HCT116 (cell line): ENCODE data around the gene ACO2. TPM values are rescaled to one million over a fixed set of nuclear protein-coding genes. Genes with fewer than 3 reads are reported as not detected.

Experiments
- ATAC-seq: fragments of 200-7000 bp; cut with Tn5 transposase; 2 replicates; pipeline ENCODE4 v1.9.1; 2020; ENCODE audit warnings: mild to moderate bottlenecking, moderate library complexity
- BruUV-seq: library from RNA; stranded (reverse); fragments of 400-500 nt; replicated peaks from 2 replicates; lab custom pipeline; 2021; lab: Mats Ljungman, UMichigan
- CTCF ChIA-PET: fragments of 300-600 bp; sonication (Branson Sonifier 250); formaldehyde crosslinking; loops from one replicate; lab custom pipeline; 2021; ENCODE audit warnings: antibody characterized with exemption; lab: Charles Lee
- POLR2A ChIA-PET: fragments of 300-600, 350-600 bp; sonication (Branson Sonifier 250); formaldehyde crosslinking; loops from one replicate; lab custom pipeline; 2021; ENCODE audit warnings: antibody characterized with exemption; lab: Charles Lee
- RAD21 ChIA-PET, 2 experiments: fragments of 300-600 bp; sonication (Branson Sonifier 250); formaldehyde crosslinking; loops; one replicate each; lab custom pipeline; 2023; ENCODE audit warnings: low total read pairs in 2 of 2; ENCODE audit not compliant: uncharacterized antibody in 2 of 2, unreplicated experiment in 2 of 2, low non-redundant PET in 1 of 2; lab: Charles Lee
- DNase-seq: peaks from one replicate; pipeline ENCODE4 v3.0.0-alpha.2; 2010; ENCODE audit warnings: low read depth, low spot score
- H2AFZ ChIP-seq: fragments of 200-600 bp; shearing (Covaris generic), sonication (generic); 2 replicates; pipeline ENCODE4 v1.6.1; 2017; ENCODE audit warnings: low read depth, mixed run types, mixed read lengths, antibody characterized with exemption, low read length; ENCODE audit not compliant: poor library complexity, severe bottlenecking
- H3K27ac ChIP-seq: 2 replicates; pipeline ENCODE4 v1.5.1; 2012; ENCODE audit warnings: low read depth, low read length
- H3K27me3 ChIP-seq: fragments of 200-600 bp; sonication (generic); 2 replicates; pipeline ENCODE4 v1.6.1; 2016; ENCODE audit warnings: mixed run types, low read length, mixed read lengths; ENCODE audit not compliant: insufficient read depth
- H3K36me3 ChIP-seq, 2 experiments: fragments of 200-500 bp in 1 of 2; fragments of 200-600 bp in 1 of 2; sonication (Bioruptor generic) in 1 of 2; sonication (generic) in 1 of 2; 2 replicates each; pipeline versions ENCODE4 v1.5.1 to v1.6.1; 2014 to 2016; ENCODE audit warnings: low read length in 2 of 2, inconsistent platforms in 1 of 2, mixed read lengths in 1 of 2, mixed run types in 1 of 2; ENCODE audit not compliant: insufficient read depth in 2 of 2, control insufficient read depth in 1 of 2
- H3K4me1 ChIP-seq, 2 experiments: fragments of 200-600 bp in 1 of 2; sonication (generic) in 1 of 2; 2 replicates each; pipeline versions ENCODE4 v1.5.1 to v1.6.1; 2012 to 2017; ENCODE audit warnings: low read length in 2 of 2, inconsistent platforms in 1 of 2, mild to moderate bottlenecking in 1 of 2, mixed read lengths in 1 of 2, mixed run types in 1 of 2, moderate library complexity in 1 of 2; ENCODE audit not compliant: insufficient read depth in 2 of 2, control insufficient read depth in 1 of 2
- H3K4me2 ChIP-seq: fragments of 200-600 bp; sonication (generic); 2 replicates; pipeline ENCODE4 v1.6.1; 2017; ENCODE audit warnings: mixed run types, low read length, mixed read lengths
- H3K4me3 ChIP-seq, 2 experiments: fragments of 200-600 bp in 1 of 2; sonication (generic) in 1 of 2; replicated peaks in 1 of 2; 2 replicates each; pipeline ENCODE4 v1.5.1; 2011 to 2016; ENCODE audit warnings: low read length in 2 of 2, control low read depth in 1 of 2, low read depth in 1 of 2, mild to moderate bottlenecking in 1 of 2, mixed read lengths in 1 of 2, mixed run types in 1 of 2
- H3K79me2 ChIP-seq: fragments of 200-600 bp; sonication (generic); 2 replicates; pipeline ENCODE4 v1.6.1; 2017; ENCODE audit warnings: mild to moderate bottlenecking, mixed run types, low read length, moderate library complexity, mixed read lengths; ENCODE audit not compliant: insufficient read depth
- H3K9ac ChIP-seq: fragments of 200-600 bp; sonication (generic); 2 replicates; pipeline ENCODE4 v1.6.1; 2016; ENCODE audit warnings: low read length, mixed read lengths
- H3K9me2 ChIP-seq: fragments of 200-600 bp; sonication (generic), shearing (Covaris generic); 2 replicates; pipeline ENCODE4 v1.6.1; 2017; ENCODE audit warnings: mixed run types, mild to moderate bottlenecking, moderate library complexity; ENCODE audit not compliant: insufficient read depth
- H3K9me3 ChIP-seq, 2 experiments: fragments of 200-500 bp in 1 of 2; fragments of 200-600 bp in 1 of 2; sonication (Bioruptor generic) in 1 of 2; sonication (generic) in 1 of 2; 2 replicates each; pipeline ENCODE4 v1.6.1; 2014 to 2017; ENCODE audit warnings: low read length in 2 of 2, mixed read lengths in 2 of 2, inconsistent platforms in 1 of 2, low read depth in 1 of 2, mild to moderate bottlenecking in 1 of 2, mixed run types in 1 of 2, moderate library complexity in 1 of 2; ENCODE audit not compliant: control insufficient read depth in 1 of 2, insufficient read depth in 1 of 2
- H4K20me1 ChIP-seq: fragments of 200-600 bp; sonication (generic), shearing (Covaris generic); 2 replicates; pipeline ENCODE4 v1.6.1; 2017; ENCODE audit warnings: mixed run types, mild to moderate bottlenecking, moderate library complexity; ENCODE audit not compliant: insufficient read depth
- CBX3 ChIP-seq: IDR thresholded peaks from 2 replicates; pipeline ENCODE4 v1.6.1; 2012; ENCODE audit warnings: low read depth
- CEBPB ChIP-seq: IDR thresholded peaks from 2 replicates; pipeline ENCODE4 v1.6.1; 2012; ENCODE audit warnings: low read depth
- CTCF ChIP-seq, 3 experiments: fragments of 200-600 bp in 1 of 3; sonication (generic) in 1 of 3; IDR thresholded peaks in 2 of 3; conservative IDR thresholded peaks in 1 of 3; 2 replicates each; pipeline ENCODE4 v1.5.1; 2012 to 2017; ENCODE audit warnings: low read depth in 2 of 3, low read length in 2 of 3, antibody characterized with exemption in 1 of 3, borderline replicate concordance in 1 of 3, control low read depth in 1 of 3, mild to moderate bottlenecking in 1 of 3, mixed read lengths in 1 of 3, mixed run types in 1 of 3, moderate library complexity in 1 of 3; ENCODE audit not compliant: insufficient read depth in 1 of 3
- EGR1 ChIP-seq: IDR thresholded peaks from 2 replicates; pipeline ENCODE4 v1.6.1; 2012; ENCODE audit warnings: low read depth
- ELF1 ChIP-seq: IDR thresholded peaks from 2 replicates; pipeline ENCODE4 v1.6.1; 2012; ENCODE audit warnings: low read depth, borderline replicate concordance
- EZH2phosphoT487 ChIP-seq: fragments of 200-600 bp; IDR thresholded peaks from 2 replicates; pipeline ENCODE4 v1.6.1; 2018; ENCODE audit warnings: antibody characterized with exemption, borderline replicate concordance
- FOSL1 ChIP-seq: IDR thresholded peaks from 2 replicates; pipeline ENCODE4 v1.6.1; 2012; ENCODE audit warnings: low read depth
- JUND ChIP-seq: IDR thresholded peaks from 2 replicates; pipeline ENCODE4 v1.6.1; 2012
- MAX ChIP-seq: IDR thresholded peaks from 2 replicates; pipeline ENCODE4 v1.6.1; 2012
- POLR2A ChIP-seq: IDR thresholded peaks from 2 replicates; pipeline ENCODE4 v1.7.0; 2011; ENCODE audit warnings: borderline replicate concordance; ENCODE audit not compliant: insufficient read depth, insufficient read length; ENCODE audit errors: extremely low read depth
- POLR2AphosphoS5 ChIP-seq: IDR thresholded peaks from 2 replicates; pipeline ENCODE4 v1.6.1; 2011; ENCODE audit warnings: mild to moderate bottlenecking, low read depth, low read length, moderate library complexity
- SIN3A ChIP-seq: IDR thresholded peaks from 2 replicates; pipeline ENCODE4 v1.6.1; 2012; ENCODE audit warnings: low read depth
- SP1 ChIP-seq: IDR thresholded peaks from 2 replicates; pipeline ENCODE4 v1.6.1; 2012; ENCODE audit warnings: low read depth
- ZBTB33 ChIP-seq: IDR thresholded peaks from 2 replicates; pipeline ENCODE4 v1.6.1; 2011; ENCODE audit warnings: mild to moderate bottlenecking, low read length, moderate library complexity; ENCODE audit not compliant: insufficient replicate concordance; ENCODE audit errors: extremely low read depth
- ZNF274 ChIP-seq: fragments of 200-500 bp; sonication (Bioruptor generic); IDR thresholded peaks from 2 replicates; pipeline ENCODE4 v1.6.1; 2014; ENCODE audit warnings: mild to moderate bottlenecking, low read depth, low read length, inconsistent platforms
- intact Hi-C: fragments of 100-400 bp; cut with micrococcal nuclease; formaldehyde crosslinking; loops from 2 replicates; pipeline ENCODE4 v1.10.0; 2022
- total RNA-seq: library from RNA; stranded (reverse); gene quantifications from one replicate; pipeline ENCODE4 v1.2.1, GENCODE V29; 2021; ENCODE audit not compliant: unreplicated experiment
- TF ChIP-seq, protein P1 (sequence below): IDR thresholded peaks from 2 replicates; pipeline ENCODE4 v1.6.1; 2012

The ACO2 gene
- total RNA-seq, 1 experiment from 2014 or later, result 108 TPM

DNA sequence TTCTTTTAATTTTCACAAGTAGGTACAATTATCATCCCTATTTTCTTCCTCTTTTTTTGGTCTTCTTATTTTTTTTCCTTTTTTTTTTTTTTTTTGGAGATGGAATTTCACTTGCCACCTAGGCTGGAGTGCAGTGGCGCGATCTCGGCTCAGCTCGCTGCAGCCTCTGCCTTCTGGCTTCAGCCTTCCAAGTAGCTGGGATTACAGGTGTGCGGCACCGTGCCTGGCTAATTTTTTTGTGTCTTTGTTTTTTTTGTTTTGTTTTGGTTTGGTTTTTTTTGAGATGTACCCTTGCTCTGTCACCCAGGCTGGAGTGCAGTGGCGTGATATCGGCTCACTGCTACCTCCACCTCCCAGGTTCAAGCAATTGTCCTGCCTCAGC lies 39.0 kb upstream of the ACO2 start:
- no peak for ATAC-seq
- ChIA-PET CTCF (no interaction called here), POLR2A (no interaction called here)

DNA sequence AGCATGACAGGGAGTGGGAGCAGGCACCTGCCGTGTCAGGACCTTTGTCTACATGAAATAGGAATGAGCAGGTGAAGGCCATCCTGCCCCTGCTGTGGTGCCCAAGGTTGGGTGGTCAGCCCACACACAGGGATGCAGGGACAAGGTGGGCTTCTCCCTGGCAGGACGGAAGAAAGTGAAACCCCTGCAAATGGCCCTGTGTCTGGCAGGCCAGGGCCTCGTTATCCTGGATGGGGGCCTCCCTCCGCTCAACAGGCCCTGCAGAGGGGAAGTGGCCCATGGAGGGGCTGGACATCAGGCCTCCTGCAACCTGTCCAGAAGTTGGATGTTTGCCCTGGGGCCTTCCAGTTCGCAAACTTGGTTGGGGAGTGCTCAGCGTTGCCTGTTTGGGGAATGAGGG lies 37.3 kb upstream of the ACO2 start:
- TF ChIP-seq FOSL1 (no peak), ZBTB33 (no peak), CTCF (IDR thresholded peaks at IDR 0.05 in 2 of 3, conservative IDR thresholded peaks at IDR 0.05 in 1 of 3; ENCODE audit: borderline replicate concordance in 1 of 3, insufficient read depth in 1 of 3, low read depth in 2 of 3, low read length in 2 of 3) (no peak), ELF1 (no peak), SP1 (no peak), POLR2AphosphoS5 (no peak), EGR1 (no peak), SIN3A (no peak), CEBPB (no peak), ZNF274 (no peak), MAX (no peak), POLR2A (no peak), CBX3 (no peak), EZH2phosphoT487 (no peak), JUND (no peak)
- TF ChIP-seq, protein P1, sequence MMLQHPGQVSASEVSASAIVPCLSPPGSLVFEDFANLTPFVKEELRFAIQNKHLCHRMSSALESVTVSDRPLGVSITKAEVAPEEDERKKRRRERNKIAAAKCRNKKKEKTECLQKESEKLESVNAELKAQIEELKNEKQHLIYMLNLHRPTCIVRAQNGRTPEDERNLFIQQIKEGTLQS, result no peak
- TF ChIP-seq, all 23 proteins: peak for 0
- no peaks in the 10 kb centered on the region for H3K27me3 ChIP-seq
- ATAC-seq (no peak), DNase-seq (no peak)
- peaks cover 26% of the 10 kb centered on the region for H3K79me2 ChIP-seq
- H3K9ac ChIP-seq, result no peak overlapping the region
- intact Hi-C loops, result no loop called here
- H2AFZ ChIP-seq, result no peak overlapping the region
- H3K9me2 ChIP-seq, result no peaks in the 10 kb centered on the region
- no peaks in the 10 kb centered on the region for H3K9me3 ChIP-seq
- RAD21 ChIA-PET, result no interaction called here
- CTCF ChIA-PET, result no interaction called here
- H3K27ac ChIP-seq, result no peak overlapping the region
- POLR2A ChIA-PET, result no interaction called here
- no peak overlapping the region for H3K4me2 ChIP-seq
- peaks cover 19% of the 10 kb centered on the region in 2 experiments; a peak in 3 of 4 replicates for H3K36me3 ChIP-seq
- H3K4me1 ChIP-seq, result no peaks in the 10 kb centered on the region; a peak in 1 of 4 replicates
- BruUV-seq, result no TSS peak
- H3K4me3 ChIP-seq, result no peak overlapping the region
- H4K20me1 ChIP-seq, result peaks cover 4% of the 10 kb centered on the region; the same call in 1 of the 2 replicates

More for the DNA sequence above, 39.0 kb upstream of the ACO2 start:
- Histone ChIP-seq H3K9me2 (no peaks in the 10 kb centered on the region), H3K79me2 (peaks cover 9% of the 10 kb centered on the region; the same call in 1 of the 2 replicates), H3K4me3 (no peak overlapping the region), H3K9ac (no peak overlapping the region), H4K20me1 (no peaks in the 10 kb centered on the region), H3K27ac (no peak overlapping the region), H3K9me3 (no peaks in the 10 kb centered on the region), H3K27me3 (no peaks in the 10 kb centered on the region), H2AFZ (no peak overlapping the region), H3K36me3 (peaks cover 3 to 8% of the 10 kb centered on the region in 2 experiments; a peak in 2 of 4 replicates), H3K4me2 (no peak overlapping the region), H3K4me1 (no peaks in the 10 kb centered on the region; a peak in 1 of 4 replicates)
- RAD21 ChIA-PET, result interaction anchor here in 1 of 2 experiments (0.6 kb wide), 1 partner anchor 46 kb away, joined by 3 read pairs; no protein-coding TSS in a partner anchor
- no peak for DNase-seq
- intact Hi-C loops, result no loop called here
- no TSS peak for BruUV-seq
- no peak for TF ChIP-seq ZNF274
